NCI-H748 treated with DMSO at 0.1 percent for 48 hours (cell line): ENCODE measurements around the gene ANKRD22.

Experiments used
- DNase-seq: peaks from one replicate; lab custom pipeline; 2025; lab: John Stamatoyannopoulos, UW

The ANKRD22 gene

DNA sequence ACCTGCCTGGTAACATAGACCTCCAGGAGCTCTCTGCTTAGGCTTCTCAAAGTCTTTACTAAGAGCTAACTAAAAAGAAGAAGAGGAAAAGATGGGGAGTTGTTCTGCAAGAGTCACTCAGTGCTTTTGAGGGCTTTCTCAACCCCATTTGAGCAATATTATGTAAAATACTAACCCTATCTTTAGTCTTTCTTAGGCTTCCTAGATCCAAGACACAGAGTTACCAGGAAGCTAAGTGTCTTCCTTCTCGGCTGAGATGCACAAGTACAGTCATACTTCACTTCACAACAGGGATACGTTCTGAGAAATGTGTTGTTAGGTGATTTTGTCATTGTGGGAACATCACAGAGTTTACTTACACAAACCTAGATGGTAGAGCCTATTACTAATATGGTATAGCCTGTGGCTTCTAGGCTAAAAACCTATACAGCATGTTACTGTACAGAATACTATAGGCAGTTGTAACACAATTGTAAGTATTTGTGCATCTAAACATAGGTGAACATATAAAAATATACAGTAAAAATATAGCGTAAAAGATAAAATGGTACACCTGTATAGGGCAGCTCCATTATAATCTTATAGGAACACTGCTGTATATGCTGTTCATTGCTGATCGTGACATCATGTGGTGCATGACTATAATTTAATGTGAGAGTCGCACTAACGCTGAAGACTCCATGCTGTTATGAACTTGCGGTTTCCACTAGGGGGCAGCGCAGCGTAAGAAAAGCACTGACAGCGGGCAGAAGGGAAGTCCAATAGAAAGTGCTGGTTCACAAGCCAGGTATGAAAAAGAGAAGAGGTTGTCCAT lies 16.3 kb downstream of the ANKRD22 start:
- DNase-seq = peak; percentile 60

DNA sequence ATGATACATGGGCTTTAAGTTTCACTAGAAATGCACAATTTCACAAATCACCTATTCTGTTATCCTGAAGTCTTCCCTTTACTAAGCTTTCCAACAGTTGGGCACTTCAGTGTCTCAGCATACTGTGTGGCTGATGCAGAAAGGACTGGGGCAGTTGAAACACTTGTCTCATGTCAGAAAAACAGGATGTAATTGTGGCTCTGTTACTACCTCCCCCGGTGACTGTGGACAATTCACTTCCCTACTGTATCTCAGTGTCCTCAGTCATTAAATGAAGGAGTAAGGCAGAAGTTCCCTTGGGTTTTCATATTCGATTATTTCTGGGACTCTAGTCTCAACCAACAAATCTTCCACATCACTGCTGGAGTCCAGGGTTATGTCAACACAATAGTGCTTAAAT lies 17.9 kb downstream of the ANKRD22 start:
- DNase-seq = no peak

DNA sequence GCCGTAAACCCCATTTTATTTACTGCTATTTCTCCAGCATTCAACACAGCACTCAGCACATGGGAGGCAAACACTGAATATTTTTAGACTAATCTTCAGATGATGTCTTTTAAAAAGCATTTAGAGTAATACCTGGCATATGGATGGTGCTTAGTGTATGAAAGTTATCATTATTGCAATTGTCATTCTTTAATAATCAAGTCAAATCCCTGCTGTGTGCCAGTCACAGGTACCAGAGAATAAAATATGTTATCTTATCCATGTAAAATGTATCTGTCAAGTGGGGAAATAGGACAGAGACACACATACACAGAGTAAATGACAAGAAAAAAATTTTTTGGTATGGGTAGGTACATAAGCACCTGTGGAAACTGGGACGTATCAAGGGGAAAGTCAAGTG lies 18.5 kb downstream of the ANKRD22 start:
- no peak for DNase-seq

DNA sequence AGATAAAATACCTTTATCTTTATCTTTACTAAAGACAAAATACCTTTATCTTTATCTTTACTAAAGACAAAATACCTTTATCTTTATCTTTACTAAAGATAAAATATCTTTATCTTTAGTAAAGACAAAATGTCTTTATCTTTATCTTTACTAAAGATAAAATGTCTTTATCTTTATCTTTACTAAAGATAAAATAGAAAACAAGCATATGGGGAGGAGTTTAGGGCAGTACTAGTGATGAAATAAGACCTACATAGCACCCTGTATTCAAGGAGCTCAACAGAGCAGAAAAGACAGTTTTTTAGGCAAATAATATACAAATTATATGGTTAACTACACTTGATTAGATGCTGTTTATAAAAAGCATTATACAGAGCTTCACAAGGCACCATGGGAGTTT lies 19.3 kb downstream of the ANKRD22 start:
- no peak for DNase-seq

DNA sequence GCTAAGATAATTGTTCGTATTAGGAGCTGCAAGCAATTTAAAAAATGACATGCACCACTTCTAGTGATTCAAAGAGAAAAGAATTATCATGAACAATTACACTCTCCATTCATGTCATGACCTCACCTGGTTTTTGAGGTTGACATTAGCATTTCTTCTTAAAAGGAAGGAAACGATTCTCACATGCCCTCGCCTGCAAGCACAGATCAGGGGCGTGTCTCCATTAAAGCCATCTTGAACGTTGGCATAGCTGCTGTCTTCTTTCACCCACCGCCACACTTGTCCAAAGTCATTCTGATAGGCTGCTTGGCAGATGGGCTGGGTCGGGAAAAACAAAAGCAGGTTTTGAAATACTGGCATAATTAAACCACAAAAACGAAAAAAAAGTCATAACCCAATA lies 19.9 kb downstream of the ANKRD22 start:
- no peak for DNase-seq

DNA sequence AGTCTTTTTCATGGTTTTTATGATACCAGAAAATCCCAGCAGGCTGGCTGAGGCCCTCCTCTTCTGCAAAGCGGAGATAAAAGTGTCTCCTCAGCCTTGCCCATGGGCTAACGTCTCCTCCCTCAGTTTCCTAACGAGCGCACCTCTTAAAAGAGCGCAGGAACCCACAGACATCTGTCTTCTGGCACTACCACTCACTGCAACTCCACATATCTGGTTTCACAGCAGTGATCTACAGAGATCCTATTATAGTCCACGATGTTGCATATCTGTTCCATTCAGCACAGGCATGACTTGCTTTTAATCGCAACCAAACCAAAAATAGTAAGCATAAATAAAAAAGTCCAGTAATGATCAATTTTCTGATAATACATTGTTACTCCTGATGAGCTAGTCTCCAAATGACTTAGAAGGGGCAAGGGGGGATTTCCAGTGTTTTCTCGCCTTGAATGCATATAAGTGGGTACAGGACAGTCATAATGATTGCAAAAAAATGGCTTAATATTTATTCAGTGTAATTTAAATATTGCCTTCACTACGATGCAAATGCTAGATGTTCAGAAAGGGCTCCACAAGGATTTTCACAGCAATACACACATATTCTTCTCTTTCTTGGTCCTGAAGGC lies 20.9 kb downstream of the ANKRD22 start:
- DNase-seq = no peak

DNA sequence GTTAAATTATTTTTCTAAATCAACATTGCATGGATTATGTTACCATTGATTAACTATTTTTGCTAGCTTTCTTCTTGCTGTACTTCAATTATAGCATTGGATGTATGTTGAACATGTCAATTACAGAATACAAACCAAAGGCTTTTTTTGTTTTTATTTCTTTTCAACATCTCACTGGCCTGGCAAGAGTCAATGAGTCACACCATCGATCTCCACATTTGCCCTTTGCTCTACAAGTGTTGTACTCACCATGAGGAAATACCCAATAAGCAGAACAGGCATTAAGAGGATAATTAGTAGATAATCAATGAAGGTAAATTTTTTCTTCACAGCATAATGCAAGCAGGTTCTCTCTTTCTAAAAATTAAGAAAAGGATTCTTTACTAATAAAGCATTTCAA lies 23.3 kb downstream of the ANKRD22 start:
- DNase-seq = no peak

DNA sequence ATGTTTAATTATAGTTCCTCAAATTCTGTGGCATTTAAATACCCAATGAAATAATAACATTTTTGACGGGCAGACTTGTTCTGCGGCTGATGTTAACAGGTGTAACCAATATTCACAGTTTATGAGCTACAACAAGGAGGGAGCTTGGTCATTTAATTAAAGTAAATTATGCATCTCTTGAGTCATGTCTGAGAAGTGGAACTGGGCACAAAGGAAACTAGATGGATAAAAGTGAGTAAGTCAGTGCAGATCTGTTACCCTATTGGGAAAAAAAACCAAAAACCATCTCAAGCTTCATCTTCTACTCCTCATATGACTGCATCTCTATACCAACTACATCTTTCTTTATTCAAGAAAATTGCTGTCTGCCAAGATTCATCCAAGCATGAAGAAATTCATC lies 24.0 kb downstream of the ANKRD22 start:
- no peak for DNase-seq

DNA sequence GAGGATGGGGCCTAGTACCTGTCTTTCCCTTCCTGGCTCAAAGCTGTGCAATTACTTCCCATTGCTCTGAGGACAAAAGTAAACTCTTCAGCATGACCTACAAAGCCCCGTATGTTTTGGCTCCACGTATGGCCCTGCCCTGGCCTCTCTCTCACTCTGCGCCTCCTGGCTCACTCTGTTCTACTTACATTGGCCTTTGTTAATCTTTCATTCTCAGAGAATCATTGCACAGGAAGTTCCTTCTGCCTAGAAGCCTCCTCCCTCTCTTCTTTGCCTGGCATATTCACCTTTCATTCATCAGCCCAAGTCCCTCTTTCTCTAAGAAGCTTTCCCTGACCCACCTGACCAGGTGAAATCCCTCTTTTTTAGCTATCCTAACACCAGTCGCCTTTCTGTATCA lies 25.3 kb downstream of the ANKRD22 start:
- no peak for DNase-seq

DNA sequence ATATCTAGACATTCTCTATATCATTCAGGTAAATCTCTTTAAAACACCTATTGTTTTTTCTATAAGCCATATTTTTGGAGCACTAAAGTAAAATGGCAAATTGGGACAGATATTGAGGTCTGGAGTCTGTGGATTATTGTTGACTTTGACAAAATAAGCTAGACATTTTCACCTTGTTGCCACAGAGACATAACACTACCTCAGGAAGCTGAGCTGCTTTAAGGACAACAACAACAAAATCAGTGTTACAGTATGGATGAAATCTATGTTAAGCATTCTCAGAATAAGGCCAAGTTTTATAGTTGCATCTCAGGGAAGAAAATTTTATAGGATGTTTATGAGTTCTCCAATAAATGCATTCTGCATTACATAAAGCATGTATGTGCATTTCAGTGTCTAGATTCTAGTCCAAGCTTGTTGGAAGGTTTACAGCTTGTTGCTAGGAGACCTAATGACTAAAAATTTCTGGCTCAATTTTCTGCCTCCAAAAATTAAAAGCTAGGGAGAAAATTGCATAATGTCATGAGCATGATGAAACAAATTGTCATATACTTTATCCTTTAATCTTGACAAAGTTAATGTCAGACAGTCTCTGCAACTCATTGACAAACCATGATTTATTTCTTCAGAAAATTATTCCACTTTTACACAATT lies 30.8 kb downstream of the ANKRD22 start:
- DNase-seq = no peak

DNA sequence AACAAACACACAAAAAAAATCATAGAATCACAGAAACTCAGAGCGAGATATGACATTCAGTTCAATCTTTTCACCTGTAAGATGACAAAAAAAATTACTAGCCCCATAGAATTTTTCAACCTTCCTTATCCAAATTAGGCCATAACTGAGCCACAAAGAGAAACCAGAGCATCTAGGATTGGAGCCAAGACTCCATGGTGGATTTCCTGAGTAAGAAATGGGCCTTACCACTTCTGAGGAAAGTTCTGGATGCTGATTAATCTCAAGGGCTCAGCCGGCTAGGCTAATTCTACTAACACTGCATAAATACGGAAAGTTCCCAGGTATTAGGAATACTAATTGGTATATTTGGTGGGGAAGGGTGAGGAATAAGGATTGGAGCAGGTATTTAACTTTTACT lies 32.4 kb downstream of the ANKRD22 start:
- no peak for DNase-seq

DNA sequence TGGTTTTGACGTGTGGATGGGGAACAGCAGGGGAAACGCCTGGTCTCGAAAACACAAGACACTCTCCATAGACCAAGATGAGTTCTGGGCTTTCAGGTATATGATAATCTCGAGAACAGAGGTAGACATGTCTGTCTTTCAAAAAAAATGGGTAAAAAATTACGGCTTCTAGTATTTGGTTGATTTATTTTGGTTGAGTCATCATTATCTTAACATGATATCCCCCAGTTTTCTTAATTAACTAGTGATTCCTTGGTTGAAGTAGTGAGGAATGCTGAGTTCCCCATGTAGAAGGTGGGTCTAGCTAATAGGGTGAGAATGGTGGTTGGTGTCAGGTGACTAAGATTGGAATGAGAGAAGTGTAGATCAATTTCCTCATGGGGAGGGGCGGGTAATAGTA lies 38.4 kb downstream of the ANKRD22 start:
- DNase-seq = no peak

DNA sequence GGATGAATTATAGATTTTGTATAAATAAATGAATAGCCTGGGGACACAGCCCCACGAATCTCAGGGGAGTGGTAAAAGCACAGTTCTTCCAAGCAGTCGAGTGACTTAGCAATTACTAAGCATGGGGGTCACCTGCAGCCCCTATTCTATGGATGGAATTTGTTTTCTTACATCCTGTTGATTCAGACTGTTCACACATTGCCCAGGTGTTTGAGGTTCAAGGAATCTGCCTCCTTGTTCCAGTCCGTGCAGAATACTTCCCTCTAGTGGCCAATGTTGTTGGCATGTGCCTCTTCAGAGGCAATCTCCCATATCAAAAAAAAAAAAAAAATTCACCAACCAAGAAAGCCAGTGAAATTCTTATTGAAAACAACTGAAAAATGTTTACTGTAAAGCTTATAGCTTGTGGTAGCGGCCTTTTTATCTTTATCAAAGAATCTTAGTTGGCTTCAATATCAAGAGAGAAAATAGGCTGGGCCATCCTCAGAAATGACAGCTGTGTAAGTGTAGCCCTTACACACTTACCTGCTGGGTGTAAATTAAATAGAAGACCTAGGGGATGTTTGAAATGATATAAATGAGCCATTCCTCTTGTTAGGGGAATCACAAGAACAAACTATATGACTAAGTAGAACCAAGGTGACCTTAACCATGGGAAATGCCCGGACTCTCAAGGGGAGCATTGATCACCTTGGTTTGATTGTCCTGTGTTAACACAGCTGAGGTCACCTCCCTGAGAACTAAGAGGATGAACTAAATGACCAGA lies 41.3 kb downstream of the ANKRD22 start:
- peak; percentile 48 for DNase-seq

DNA sequence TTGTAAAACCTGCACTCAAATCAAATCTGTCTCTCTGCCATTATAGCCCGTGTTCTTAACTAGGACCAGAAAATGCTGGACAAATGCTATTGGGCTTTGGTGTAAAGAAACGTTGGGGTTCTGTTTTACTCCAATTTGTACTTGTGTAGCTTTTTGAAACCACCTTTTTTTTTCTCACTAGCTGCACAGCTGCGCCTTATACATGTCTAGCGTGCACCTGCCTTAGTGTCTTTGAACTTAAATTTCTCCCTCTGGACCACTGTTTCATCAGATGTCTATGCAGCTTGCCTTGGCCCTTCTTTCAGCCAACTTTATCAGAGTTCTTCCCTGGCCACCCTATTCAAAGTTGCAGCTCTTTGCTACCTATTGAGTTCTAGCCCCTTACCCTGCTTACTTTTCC lies 42.0 kb downstream of the ANKRD22 start:
- no peak for DNase-seq

DNA sequence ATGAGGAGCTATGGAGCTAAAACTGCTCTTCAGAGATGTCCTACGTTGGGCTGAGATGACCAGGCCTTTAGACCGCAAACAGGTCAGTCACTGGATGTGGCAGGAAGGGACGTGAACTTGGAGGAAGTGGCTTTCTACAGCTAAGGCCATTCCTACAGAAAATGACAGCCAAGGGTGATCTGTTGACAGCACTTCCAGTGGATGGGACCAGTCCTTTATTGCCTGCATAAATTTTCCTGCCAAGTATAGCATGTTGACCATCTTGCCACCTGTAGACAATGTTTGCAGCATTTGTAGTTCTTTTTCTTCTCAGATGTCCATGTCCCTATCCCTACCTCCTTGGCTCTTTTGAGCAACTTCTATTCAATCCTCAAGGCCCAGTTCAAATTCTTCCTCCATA lies 45.7 kb downstream of the ANKRD22 start:
- no peak for DNase-seq

DNA sequence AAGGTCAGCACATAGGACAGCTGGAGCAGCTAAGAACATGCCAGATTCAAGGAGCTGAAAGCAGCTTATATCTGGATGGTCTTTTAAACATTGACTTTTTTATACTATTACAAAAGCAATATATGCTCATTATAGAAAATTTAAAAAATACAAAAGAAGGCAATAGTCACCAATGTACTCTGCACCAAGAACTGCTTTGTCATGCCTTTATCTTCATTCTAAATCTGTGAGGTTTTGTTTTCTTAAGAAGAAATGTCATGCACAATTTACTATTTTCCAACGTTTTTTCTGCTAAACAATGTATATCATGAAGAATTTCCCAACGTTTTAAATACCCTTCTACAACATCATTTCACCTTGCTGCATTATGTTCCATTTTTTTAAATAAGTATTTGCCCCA lies 46.3 kb downstream of the ANKRD22 start:
- no peak for DNase-seq

DNA sequence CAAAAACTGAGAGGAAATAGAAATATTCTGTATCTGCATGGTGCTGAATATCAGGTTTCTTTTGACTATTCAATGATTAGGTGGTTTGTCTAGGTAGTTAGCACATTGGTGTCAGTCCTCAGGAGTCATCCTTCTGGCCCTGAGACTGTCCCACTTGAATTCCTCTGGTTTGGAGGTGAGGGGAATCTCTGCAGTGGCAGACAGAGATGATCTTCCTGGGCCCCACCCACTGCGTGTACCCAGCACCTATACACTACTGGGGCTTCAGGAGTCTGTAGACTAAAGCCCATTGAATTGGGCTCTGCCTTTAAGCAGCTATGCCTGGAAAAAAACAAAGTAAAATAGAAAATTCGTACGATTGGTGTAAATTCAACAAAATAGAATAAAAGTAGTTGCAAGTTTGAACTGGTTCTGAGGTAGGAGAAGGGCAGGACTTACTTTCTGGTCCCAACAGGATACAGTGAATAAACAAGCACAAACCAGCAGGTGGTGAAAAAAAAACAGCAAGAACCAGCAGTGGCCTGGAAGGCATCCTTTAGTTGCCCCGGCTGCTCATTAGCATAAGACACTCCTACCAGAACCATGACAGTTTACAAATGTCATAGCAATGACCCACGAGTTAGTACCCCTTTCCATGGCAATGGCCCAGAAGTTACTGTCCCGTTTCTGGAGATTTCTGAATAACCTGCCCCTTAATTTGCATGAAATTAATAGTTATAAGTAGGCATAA lies 47.4 kb downstream of the ANKRD22 start:
- DNase-seq = no peak

DNA sequence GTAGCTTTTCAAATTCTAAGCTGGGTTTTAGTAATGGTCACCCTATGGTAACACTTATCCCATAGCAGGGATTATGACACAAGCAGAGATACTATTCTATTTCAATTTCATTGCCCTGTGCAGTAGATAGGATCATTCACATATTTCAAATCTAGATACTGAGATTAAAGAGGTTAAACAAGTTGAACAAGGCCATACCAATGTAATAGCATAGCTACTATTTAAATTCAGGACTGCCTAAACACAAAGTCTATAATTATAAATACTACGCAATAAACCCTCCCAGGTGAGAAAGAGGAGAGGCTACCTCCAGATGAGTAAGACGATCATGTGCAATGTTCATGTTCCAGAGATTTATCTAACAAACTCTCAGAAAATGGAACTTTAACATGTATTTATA lies 48.0 kb downstream of the ANKRD22 start:
- no peak for DNase-seq

DNA sequence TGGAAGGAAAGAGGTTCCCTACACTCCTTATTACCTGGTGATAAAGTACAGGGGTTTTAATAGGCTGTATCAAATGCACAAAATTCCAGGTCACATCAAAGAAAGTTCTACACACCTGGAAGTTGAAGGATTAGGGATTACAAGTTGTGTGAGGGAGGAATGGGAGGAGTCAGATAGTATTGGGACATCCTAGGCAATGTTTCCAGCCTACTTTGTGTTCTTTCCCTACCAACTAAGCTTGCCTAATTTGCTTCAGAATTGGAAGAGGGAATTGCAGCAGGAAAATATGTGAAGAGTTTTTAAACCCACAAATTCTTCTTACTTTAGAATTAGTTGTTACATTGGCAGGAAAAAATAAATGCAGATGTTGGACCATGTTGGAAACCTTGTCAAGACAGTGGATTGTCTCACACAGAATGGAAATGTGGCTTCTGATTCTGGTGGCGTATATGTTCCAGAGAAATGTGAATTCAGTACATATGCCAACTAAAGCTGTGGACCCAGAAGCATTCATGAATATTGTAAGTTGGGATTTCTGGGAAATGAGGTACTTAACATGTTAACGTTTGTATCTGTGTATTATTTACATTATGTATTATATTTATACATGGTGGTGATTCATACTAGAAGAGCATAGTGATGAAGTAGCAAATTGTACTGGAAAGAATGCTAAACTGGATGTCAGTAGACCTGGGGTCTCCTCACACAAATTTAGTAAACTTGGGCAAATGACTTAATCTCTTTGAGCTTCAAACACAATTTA lies 48.9 kb downstream of the ANKRD22 start, which contains the start of gene LIPM:
Gene LIPM (plus strand): TSS at position 208 of the 763 bp plus-strand sequence. CDS start 167 bp downstream, at position 375.
- no peak for DNase-seq

DNA sequence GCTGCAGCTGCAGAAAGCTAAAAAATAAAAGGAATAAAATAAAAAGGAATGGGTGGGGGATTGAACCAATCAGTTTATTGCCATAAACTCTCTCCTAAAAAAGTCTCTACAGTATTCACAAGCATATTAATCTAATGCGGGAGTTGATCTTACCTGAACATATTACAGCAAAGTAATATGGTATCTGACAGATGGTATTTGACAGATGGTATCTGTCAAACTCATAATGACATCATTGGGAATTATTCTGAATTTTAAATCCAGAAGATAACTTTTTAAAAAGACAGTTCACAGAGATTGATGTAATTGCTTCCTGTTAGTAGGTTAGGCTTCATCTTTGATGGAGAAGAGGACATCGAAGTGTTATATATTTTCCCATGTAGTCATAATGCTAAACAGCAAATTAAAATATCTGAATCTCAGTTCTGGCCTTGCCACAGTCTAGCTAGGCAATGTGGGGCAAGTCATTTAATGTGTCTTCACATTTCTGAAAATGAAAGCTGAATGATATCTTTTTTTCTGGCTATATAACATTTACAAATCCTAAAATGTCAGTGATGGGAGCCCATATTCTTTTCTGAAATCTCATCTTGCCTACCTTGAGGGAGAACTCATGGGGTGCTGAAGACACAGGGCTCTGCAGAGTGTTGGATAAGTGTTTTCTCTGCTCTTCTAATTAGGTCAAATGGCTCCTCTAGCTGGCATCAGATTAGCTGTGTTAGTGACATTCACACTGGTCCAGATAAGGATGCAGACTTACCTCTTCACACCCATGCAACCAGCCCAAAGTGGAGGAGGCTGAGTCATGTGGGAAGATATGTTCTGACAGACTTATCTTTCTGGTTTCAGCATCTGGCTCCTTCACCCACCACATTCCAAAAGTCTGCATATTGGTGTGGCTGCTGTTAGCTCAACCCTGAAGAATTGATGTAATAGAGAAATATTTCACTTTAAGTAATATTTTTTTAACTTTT lies 51.2 kb downstream of the ANKRD22 start:
- no peak for DNase-seq
